Neural cell (in vitro differentiated cells): ENCODE measurements around the gene SEC61A1.

Experiments used
- CTCF ChIP-seq: fragments of 450-650 bp; IDR thresholded peaks from 2 replicates; pipeline ENCODE4 v1.5.1; 2014; ENCODE audit warnings: antibody characterized with exemption, mild to moderate bottlenecking, moderate library complexity; ENCODE audit not compliant: poor library complexity, severe bottlenecking
- EZH2 ChIP-seq: fragments of 200-600, 300-800 bp; shearing (Covaris generic), sonication (generic); IDR thresholded peaks from 2 replicates; pipeline ENCODE4 v1.6.1; 2014; ENCODE audit warnings: antibody characterized with exemption, low read length, borderline replicate concordance, mild to moderate bottlenecking; ENCODE audit not compliant: insufficient read depth, poor library complexity, severe bottlenecking
- POLR2AphosphoS5 ChIP-seq: IDR thresholded peaks from 2 replicates; pipeline ENCODE4 v1.6.1; 2012
- RAD21 ChIP-seq: fragments of 450-650 bp; conservative IDR thresholded peaks from 2 replicates; pipeline ENCODE4 v1.6.1; 2014; ENCODE audit warnings: antibody characterized with exemption, mild to moderate bottlenecking, moderate library complexity
- SMC3 ChIP-seq: fragments of 450-650 bp; conservative IDR thresholded peaks from 2 replicates; pipeline ENCODE4 v1.6.1; 2014; ENCODE audit warnings: antibody characterized with exemption, mild to moderate bottlenecking, moderate library complexity; ENCODE audit not compliant: poor library complexity
- TF ChIP-seq, protein P1 (sequence below): IDR thresholded peaks from 2 replicates; pipeline ENCODE4 v1.6.1; 2012; ENCODE audit warnings: borderline replicate concordance

DNA sequence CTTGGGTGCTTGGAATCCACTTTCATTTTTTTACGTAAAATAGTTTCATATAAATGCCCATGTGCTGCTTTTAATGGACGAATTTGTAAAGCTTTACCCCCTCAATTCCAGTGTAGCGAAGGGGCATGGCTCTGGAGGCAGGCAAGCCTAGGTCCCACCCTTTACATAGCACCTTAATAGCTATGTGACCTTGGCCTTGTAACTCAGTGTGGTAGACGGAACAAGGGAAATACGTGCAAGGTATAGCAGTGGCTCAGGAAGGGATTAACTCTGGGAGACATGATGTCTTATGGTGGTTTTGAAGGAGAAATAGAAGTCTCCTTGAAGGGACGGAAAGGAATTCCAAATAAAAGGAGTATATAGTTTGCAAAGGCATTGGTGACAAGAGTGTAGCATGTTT lies 1.4 kb downstream of the SEC61A1 start:
- TF ChIP-seq CTCF (no peak), EZH2 (no peak), POLR2AphosphoS5 (no peak), RAD21 (no peak), SMC3 (no peak)
- TF ChIP-seq, protein P1, sequence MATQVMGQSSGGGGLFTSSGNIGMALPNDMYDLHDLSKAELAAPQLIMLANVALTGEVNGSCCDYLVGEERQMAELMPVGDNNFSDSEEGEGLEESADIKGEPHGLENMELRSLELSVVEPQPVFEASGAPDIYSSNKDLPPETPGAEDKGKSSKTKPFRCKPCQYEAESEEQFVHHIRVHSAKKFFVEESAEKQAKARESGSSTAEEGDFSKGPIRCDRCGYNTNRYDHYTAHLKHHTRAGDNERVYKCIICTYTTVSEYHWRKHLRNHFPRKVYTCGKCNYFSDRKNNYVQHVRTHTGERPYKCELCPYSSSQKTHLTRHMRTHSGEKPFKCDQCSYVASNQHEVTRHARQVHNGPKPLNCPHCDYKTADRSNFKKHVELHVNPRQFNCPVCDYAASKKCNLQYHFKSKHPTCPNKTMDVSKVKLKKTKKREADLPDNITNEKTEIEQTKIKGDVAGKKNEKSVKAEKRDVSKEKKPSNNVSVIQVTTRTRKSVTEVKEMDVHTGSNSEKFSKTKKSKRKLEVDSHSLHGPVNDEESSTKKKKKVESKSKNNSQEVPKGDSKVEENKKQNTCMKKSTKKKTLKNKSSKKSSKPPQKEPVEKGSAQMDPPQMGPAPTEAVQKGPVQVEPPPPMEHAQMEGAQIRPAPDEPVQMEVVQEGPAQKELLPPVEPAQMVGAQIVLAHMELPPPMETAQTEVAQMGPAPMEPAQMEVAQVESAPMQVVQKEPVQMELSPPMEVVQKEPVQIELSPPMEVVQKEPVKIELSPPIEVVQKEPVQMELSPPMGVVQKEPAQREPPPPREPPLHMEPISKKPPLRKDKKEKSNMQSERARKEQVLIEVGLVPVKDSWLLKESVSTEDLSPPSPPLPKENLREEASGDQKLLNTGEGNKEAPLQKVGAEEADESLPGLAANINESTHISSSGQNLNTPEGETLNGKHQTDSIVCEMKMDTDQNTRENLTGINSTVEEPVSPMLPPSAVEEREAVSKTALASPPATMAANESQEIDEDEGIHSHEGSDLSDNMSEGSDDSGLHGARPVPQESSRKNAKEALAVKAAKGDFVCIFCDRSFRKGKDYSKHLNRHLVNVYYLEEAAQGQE: no peak
